Liver (tissue), 9 donors: Measurements from ENCODE around the gene ZFAND3. TPM values are rescaled to one million over a fixed set of nuclear protein-coding genes. Genes with fewer than 3 reads are reported as not detected.

ENCODE experiments used
- DNase-seq: peaks from one replicate; pipeline ENCODE4 v3.0.0-alpha.2; 2017; ENCODE audit warnings: low spot score
- H3K27ac ChIP-seq, 2 donors: one replicate each; pipeline ENCODE4 v1.7.0; 2013; ENCODE audit warnings: inconsistent platforms in 2 of 2, low read length in 2 of 2, control low read depth in 1 of 2, low read depth in 1 of 2, mild to moderate bottlenecking in 1 of 2
- H3K27me3 ChIP-seq, 4 donors: one replicate each; pipeline versions ENCODE4 v1.6.1 to v1.7.0; 2013; ENCODE audit warnings: low read length in 3 of 4, inconsistent platforms in 1 of 4, mild to moderate bottlenecking in 1 of 4, moderate library complexity in 1 of 4; ENCODE audit not compliant: control insufficient read depth in 4 of 4, insufficient read depth in 4 of 4
- H3K36me3 ChIP-seq, 4 donors: one replicate each; pipeline versions ENCODE4 v1.6.1 to v1.7.0; 2013; ENCODE audit warnings: low read length in 3 of 4, mild to moderate bottlenecking in 3 of 4, low read depth in 1 of 4, moderate library complexity in 1 of 4; ENCODE audit not compliant: control insufficient read depth in 4 of 4, insufficient read depth in 3 of 4
- H3K4me1 ChIP-seq, 4 donors: one replicate each; pipeline versions ENCODE4 v1.6.1 to v1.7.0; 2013; ENCODE audit warnings: low read length in 3 of 4, mild to moderate bottlenecking in 3 of 4, moderate library complexity in 1 of 4; ENCODE audit not compliant: control insufficient read depth in 4 of 4, insufficient read depth in 4 of 4
- H3K4me3 ChIP-seq, 3 donors: one replicate each; pipeline versions ENCODE4 v1.6.1 to v1.7.0; 2013; ENCODE audit warnings: low read length in 3 of 3, control low read depth in 1 of 3, low read depth in 1 of 3, mild to moderate bottlenecking in 1 of 3
- H3K9ac ChIP-seq, 2 donors: one replicate each; pipeline ENCODE4 v1.7.0; 2013; ENCODE audit warnings: low read length in 2 of 2, mild to moderate bottlenecking in 2 of 2, moderate library complexity in 2 of 2, control low read depth in 1 of 2, low read depth in 1 of 2
- H3K9me3 ChIP-seq, 4 donors: one replicate each; pipeline versions ENCODE4 v1.6.1 to v1.7.0; 2013; ENCODE audit warnings: low read length in 3 of 4; ENCODE audit not compliant: control insufficient read depth in 4 of 4
- EGR1 ChIP-seq, 2 donors: IDR thresholded peaks; 2 replicates each; pipeline ENCODE4 v1.6.1; 2016 to 2018; ENCODE audit warnings: antibody characterized with exemption in 2 of 2, low read depth in 2 of 2
- FOXA1 ChIP-seq: IDR thresholded peaks from 2 replicates; pipeline ENCODE4 v1.6.1; 2016; ENCODE audit warnings: antibody characterized with exemption
- FOXA2 ChIP-seq: IDR thresholded peaks from 2 replicates; pipeline ENCODE4 v1.6.1; 2016; ENCODE audit warnings: antibody characterized with exemption
- GABPA ChIP-seq, 2 donors: IDR thresholded peaks in 1 of 2; conservative IDR thresholded peaks in 1 of 2; 2 replicates each; pipeline ENCODE4 v1.6.1; 2016; ENCODE audit warnings: antibody characterized with exemption in 2 of 2, mild to moderate bottlenecking in 1 of 2, moderate library complexity in 1 of 2
- HNF4A ChIP-seq, 2 donors: conservative IDR thresholded peaks; 2 replicates each; pipeline ENCODE4 v1.6.1; 2016; ENCODE audit warnings: antibody characterized with exemption in 2 of 2, mild to moderate bottlenecking in 2 of 2
- HNF4G ChIP-seq: IDR thresholded peaks from 2 replicates; pipeline ENCODE4 v1.6.1; 2016; ENCODE audit warnings: antibody characterized with exemption
- JUND ChIP-seq, 2 donors: IDR thresholded peaks; 2 replicates each; pipeline ENCODE4 v1.6.1; 2016; ENCODE audit warnings: antibody characterized with exemption in 2 of 2
- NR2F2 ChIP-seq: IDR thresholded peaks from 2 replicates; pipeline ENCODE4 v1.6.1; 2016; ENCODE audit warnings: antibody characterized with exemption
- RXRA ChIP-seq, 2 donors: IDR thresholded peaks; 2 replicates each; pipeline ENCODE4 v1.6.1; 2017 to 2018; ENCODE audit warnings: antibody characterized with exemption in 2 of 2, mild to moderate bottlenecking in 1 of 2
- SP1 ChIP-seq: IDR thresholded peaks from 2 replicates; pipeline ENCODE4 v1.6.1; 2018; ENCODE audit warnings: antibody characterized with exemption, mild to moderate bottlenecking
- TAF1 ChIP-seq: conservative IDR thresholded peaks from 2 replicates; pipeline ENCODE4 v1.6.1; 2016; ENCODE audit warnings: antibody characterized with exemption, mild to moderate bottlenecking
- YY1 ChIP-seq: IDR thresholded peaks from 2 replicates; pipeline ENCODE4 v1.6.1; 2016; ENCODE audit warnings: antibody characterized with exemption, mild to moderate bottlenecking
- WGBS: extraction: QIAGEN DNeasy Blood & Tissue Kit; methylation state at CpG from one replicate; pipeline ENCODE4 v1.1.7; 2013; 5-methylcytosine and 5-hydroxymethylcytosine counted together
- polyA plus RNA-seq, 2 donors: library from polyadenylated mRNA; stranded (reverse) in 1 of 2; unstranded in 1 of 2; fragments of 200-250 nt in 1 of 2; fragments of >200 nt in 1 of 2; fragmentation: Nextera tagmentation in 1 of 2; extraction: Ambion mirVana in 1 of 2; gene quantifications; one replicate each; pipeline versions ENCODE4 v1.2.1 to v1.2.3, GENCODE V29; 2013 to 2015
- total RNA-seq, 2 donors: library from RNA; depleted of rRNA; stranded (reverse); fragments of >200 nt; gene quantifications; one replicate each; pipeline ENCODE4 v1.2.3, GENCODE V29; 2014
- TF ChIP-seq, protein P1 (sequence below): IDR thresholded peaks from 2 replicates; pipeline ENCODE4 v1.6.1; 2016; ENCODE audit warnings: antibody characterized with exemption, mild to moderate bottlenecking
- TF ChIP-seq, protein P2 (sequence below): fragments of 150-350 bp; IDR thresholded peaks from 2 replicates; pipeline ENCODE4 v1.5.1; 2017; ENCODE audit warnings: improper control_type of control experiment, low read depth, low read length; ENCODE audit not compliant: missing input control
- TF ChIP-seq, protein P3 (sequence below): IDR thresholded peaks from 2 replicates; pipeline ENCODE4 v1.6.1; 2016; ENCODE audit warnings: antibody characterized with exemption
- TF ChIP-seq, protein P4 (sequence below): IDR thresholded peaks from 2 replicates; pipeline ENCODE4 v1.6.1; 2016; ENCODE audit warnings: antibody characterized with exemption
- TF ChIP-seq, protein P5 (sequence below): IDR thresholded peaks from 2 replicates; pipeline ENCODE4 v1.6.1; 2016; ENCODE audit warnings: antibody characterized with exemption
- donor health status: healthy.
- donor health status: healthy.
- donor health status: healthy.
- donor health status: healthy.
- donor health status: healthy.

Gene ZFAND3
- total and polyA plus RNA-seq, 4 donors = 7.7 to 37.5 (median 23.1) TPM

DNA sequence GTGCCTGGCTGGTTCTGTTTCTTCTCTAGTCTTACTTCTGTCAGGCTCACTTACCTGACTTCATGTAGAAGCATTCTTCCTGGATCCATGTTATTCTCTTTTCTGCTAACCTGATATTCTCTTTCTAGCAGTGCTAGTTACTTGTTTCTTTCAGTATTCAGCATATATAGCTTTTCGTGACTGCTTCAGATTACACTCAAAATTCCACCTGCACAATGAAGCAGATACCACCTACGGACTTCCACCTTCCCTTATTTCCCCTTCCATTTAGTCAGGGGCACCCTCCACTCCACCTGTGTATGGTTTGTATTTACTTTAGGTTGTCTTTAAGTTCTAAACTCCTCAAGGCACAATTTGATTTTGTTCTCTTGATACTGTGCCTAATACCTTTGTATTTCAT lies 36.8 kb downstream of the ZFAND3 start:
- TF ChIP-seq, protein P1, sequence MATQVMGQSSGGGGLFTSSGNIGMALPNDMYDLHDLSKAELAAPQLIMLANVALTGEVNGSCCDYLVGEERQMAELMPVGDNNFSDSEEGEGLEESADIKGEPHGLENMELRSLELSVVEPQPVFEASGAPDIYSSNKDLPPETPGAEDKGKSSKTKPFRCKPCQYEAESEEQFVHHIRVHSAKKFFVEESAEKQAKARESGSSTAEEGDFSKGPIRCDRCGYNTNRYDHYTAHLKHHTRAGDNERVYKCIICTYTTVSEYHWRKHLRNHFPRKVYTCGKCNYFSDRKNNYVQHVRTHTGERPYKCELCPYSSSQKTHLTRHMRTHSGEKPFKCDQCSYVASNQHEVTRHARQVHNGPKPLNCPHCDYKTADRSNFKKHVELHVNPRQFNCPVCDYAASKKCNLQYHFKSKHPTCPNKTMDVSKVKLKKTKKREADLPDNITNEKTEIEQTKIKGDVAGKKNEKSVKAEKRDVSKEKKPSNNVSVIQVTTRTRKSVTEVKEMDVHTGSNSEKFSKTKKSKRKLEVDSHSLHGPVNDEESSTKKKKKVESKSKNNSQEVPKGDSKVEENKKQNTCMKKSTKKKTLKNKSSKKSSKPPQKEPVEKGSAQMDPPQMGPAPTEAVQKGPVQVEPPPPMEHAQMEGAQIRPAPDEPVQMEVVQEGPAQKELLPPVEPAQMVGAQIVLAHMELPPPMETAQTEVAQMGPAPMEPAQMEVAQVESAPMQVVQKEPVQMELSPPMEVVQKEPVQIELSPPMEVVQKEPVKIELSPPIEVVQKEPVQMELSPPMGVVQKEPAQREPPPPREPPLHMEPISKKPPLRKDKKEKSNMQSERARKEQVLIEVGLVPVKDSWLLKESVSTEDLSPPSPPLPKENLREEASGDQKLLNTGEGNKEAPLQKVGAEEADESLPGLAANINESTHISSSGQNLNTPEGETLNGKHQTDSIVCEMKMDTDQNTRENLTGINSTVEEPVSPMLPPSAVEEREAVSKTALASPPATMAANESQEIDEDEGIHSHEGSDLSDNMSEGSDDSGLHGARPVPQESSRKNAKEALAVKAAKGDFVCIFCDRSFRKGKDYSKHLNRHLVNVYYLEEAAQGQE = no peak
- no peak overlapping the region for H3K27ac ChIP-seq
- H3K4me1 ChIP-seq = peaks cover 0 to 25% (median 6%) of the 10 kb centered on the region in 4 donors
- no peak overlapping the region for H3K9ac ChIP-seq
- H3K36me3 ChIP-seq = no peaks in the 10 kb centered on the region
- no peaks in the 10 kb centered on the region for H3K27me3 ChIP-seq
- DNase-seq = no peak
- no peak overlapping the region for H3K4me3 ChIP-seq
- no peaks in the 10 kb centered on the region for H3K9me3 ChIP-seq
- WGBS = 93% methylated on average over 2 of the region's 2 CpGs

DNA sequence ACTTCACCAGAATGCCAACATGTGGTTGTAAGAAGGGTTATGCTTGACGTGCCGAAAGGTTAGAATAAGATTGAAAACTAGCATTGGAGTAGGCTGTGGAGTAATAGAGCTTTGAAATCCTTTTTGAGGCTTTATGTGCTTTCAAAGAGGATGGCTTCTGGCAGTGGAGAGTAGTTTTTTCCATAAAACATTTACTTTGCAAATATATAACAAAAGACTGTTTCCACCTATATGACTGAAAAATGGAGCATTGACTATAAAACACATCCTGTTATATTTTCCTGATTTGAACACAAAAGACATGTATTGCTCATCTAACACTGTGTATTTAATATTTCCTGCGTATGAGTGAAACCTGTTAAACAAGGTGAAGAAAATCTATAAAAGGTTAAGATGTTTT lies 38.8 kb downstream of the ZFAND3 start:
- WGBS = 89% methylated on average over 3 of the region's 3 CpGs
- no peak overlapping the region for H3K4me3 ChIP-seq
- peaks cover 0 to 29% (median 14%) of the 10 kb centered on the region in 4 donors for H3K4me1 ChIP-seq
- no peak overlapping the region for H3K9ac ChIP-seq
- H3K27me3 ChIP-seq = no peaks in the 10 kb centered on the region
- H3K36me3 ChIP-seq = no peaks in the 10 kb centered on the region
- no peaks in the 10 kb centered on the region for H3K9me3 ChIP-seq
- no peak for TF ChIP-seq EGR1 (IDR thresholded peaks at IDR 0.05; ENCODE audit: low read depth in 2 of 2)
- TF ChIP-seq RXRA (IDR thresholded peaks at IDR 0.05) = no peak
- TF ChIP-seq FOXA2 = no peak
- TF ChIP-seq SP1 = no peak
- TF ChIP-seq, protein P2, sequence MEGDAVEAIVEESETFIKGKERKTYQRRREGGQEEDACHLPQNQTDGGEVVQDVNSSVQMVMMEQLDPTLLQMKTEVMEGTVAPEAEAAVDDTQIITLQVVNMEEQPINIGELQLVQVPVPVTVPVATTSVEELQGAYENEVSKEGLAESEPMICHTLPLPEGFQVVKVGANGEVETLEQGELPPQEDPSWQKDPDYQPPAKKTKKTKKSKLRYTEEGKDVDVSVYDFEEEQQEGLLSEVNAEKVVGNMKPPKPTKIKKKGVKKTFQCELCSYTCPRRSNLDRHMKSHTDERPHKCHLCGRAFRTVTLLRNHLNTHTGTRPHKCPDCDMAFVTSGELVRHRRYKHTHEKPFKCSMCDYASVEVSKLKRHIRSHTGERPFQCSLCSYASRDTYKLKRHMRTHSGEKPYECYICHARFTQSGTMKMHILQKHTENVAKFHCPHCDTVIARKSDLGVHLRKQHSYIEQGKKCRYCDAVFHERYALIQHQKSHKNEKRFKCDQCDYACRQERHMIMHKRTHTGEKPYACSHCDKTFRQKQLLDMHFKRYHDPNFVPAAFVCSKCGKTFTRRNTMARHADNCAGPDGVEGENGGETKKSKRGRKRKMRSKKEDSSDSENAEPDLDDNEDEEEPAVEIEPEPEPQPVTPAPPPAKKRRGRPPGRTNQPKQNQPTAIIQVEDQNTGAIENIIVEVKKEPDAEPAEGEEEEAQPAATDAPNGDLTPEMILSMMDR = no peak
- TF ChIP-seq HNF4G = no peak
- no peak for TF ChIP-seq GABPA (IDR thresholded peaks at IDR 0.05 in 1 of 2, conservative IDR thresholded peaks at IDR 0.05 in 1 of 2)
- TF ChIP-seq, protein P1 = no peak
- TF ChIP-seq, protein P3, sequence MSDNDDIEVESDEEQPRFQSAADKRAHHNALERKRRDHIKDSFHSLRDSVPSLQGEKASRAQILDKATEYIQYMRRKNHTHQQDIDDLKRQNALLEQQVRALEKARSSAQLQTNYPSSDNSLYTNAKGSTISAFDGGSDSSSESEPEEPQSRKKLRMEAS = no peak
- no peak for TF ChIP-seq FOXA1
- no peak for TF ChIP-seq TAF1
- TF ChIP-seq YY1 = no peak
- no peak for TF ChIP-seq NR2F2
- no peak for TF ChIP-seq HNF4A (conservative IDR thresholded peaks at IDR 0.05)
- TF ChIP-seq, protein P4, sequence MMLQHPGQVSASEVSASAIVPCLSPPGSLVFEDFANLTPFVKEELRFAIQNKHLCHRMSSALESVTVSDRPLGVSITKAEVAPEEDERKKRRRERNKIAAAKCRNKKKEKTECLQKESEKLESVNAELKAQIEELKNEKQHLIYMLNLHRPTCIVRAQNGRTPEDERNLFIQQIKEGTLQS = no peak
- TF ChIP-seq, protein P5, sequence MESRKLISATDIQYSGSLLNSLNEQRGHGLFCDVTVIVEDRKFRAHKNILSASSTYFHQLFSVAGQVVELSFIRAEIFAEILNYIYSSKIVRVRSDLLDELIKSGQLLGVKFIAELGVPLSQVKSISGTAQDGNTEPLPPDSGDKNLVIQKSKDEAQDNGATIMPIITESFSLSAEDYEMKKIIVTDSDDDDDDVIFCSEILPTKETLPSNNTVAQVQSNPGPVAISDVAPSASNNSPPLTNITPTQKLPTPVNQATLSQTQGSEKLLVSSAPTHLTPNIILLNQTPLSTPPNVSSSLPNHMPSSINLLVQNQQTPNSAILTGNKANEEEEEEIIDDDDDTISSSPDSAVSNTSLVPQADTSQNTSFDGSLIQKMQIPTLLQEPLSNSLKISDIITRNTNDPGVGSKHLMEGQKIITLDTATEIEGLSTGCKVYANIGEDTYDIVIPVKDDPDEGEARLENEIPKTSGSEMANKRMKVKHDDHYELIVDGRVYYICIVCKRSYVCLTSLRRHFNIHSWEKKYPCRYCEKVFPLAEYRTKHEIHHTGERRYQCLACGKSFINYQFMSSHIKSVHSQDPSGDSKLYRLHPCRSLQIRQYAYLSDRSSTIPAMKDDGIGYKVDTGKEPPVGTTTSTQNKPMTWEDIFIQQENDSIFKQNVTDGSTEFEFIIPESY = no peak
- no peak for TF ChIP-seq JUND (IDR thresholded peaks at IDR 0.05)
- DNase-seq = no peak
- H3K27ac ChIP-seq = no peak overlapping the region
